DMS153 treated with DMSO at 0.1 percent for 48 hours (cell line): ENCODE data around the gene SRCIN1.
A peak's percentile ranks its signal among the peaks of the same experiment; 100 is the strongest.
"Not testable (repeated sequence)": the region's sequence is repeated elsewhere in the genome, so short reads cannot be mapped to it uniquely, and the experiment has no call there.

Experiments
- DNase-seq: peaks from one replicate; lab custom pipeline; 2025; ENCODE audit not compliant: unreplicated experiment; lab: John Stamatoyannopoulos, UW

SRCIN1 gene

GRCh38 chr17:38511150-38512108 is 94.3 kb downstream of the SRCIN1 start:
- DNase-seq, result no peak

GRCh38 chr17:38510421-38511149 is 95.2 kb downstream of the SRCIN1 start:
- no peak for DNase-seq

GRCh38 chr17:38509772-38510420 is 95.9 kb downstream of the SRCIN1 start:
- DNase-seq, result no peak

- DNase-seq, result no peak
Measured at GRCh38 chr17:38508954-38509771, 96.6 kb downstream of the SRCIN1 start.

- DNase-seq, result no peak
Measured at GRCh38 chr17:38508570-38508950, 97.2 kb downstream of the SRCIN1 start.

GRCh38 chr17:38507921-38508569 is 97.7 kb downstream of the SRCIN1 start:
- DNase-seq, result no peak

GRCh38 chr17:38507436-38507835 is 98.3 kb downstream of the SRCIN1 start:
- no peak for DNase-seq

GRCh38 chr17:38504216-38504615 is 101.5 kb downstream of the SRCIN1 start:
- no peak for DNase-seq

GRCh38 chr17:38503286-38503913 is 102.4 kb downstream of the SRCIN1 start:
- DNase-seq, result not testable (repeated sequence)

- DNase-seq, result not testable (repeated sequence)
Measured at GRCh38 chr17:38501718-38502117, 104.0 kb downstream of the SRCIN1 start.

- not testable (repeated sequence) for DNase-seq
Measured at GRCh38 chr17:38499230-38499629, 106.5 kb downstream of the SRCIN1 start.

GRCh38 chr17:38498353-38498752 is 107.4 kb downstream of the SRCIN1 start:
- DNase-seq, result no peak

GRCh38 chr17:38497656-38498055 is 108.1 kb downstream of the SRCIN1 start:
- not testable (repeated sequence) for DNase-seq

GRCh38 chr17:38494152-38494551 is 111.6 kb downstream of the SRCIN1 start:
- DNase-seq, result not testable (repeated sequence)

GRCh38 chr17:38492067-38493040 is 113.4 kb downstream of the SRCIN1 start:
- DNase-seq, result peak; percentile 77

- not testable (repeated sequence) for DNase-seq
Measured at GRCh38 chr17:38491346-38492066, 114.2 kb downstream of the SRCIN1 start.

- not testable (repeated sequence) for DNase-seq
Measured at GRCh38 chr17:38489774-38490173, 116.0 kb downstream of the SRCIN1 start.
